ENCODE data around the gene ANK3. TPM values are rescaled to one million over a fixed set of nuclear protein-coding genes. Genes with fewer than 3 reads are reported as not detected.

The ANK3 gene
- total RNA-seq, 1 experiment from 2014 or later = 69.6 TPM

- CTCF ChIA-PET = no interaction called here
- TF ChIP-seq PRRX2 (CRISPR knock-in tag; IDR thresholded peaks at IDR 0.05) = no peak
- TF ChIP-seq HMGA2 (CRISPR knock-in tag; IDR thresholded peaks at IDR 0.05) = no peak
- TF ChIP-seq ZNF416 (CRISPR knock-in tag; IDR thresholded peaks at IDR 0.05) = no peak
- TF ChIP-seq ZBTB43 (CRISPR knock-in tag; IDR thresholded peaks at IDR 0.05) = no peak
- no peak for TF ChIP-seq CTCF (IDR thresholded peaks at IDR 0.05)
- no peak for TF ChIP-seq MAX (CRISPR knock-in tag; IDR thresholded peaks at IDR 0.05)
- no peaks in the 10 kb centered on the region for H3K9me3 Mint-ChIP-seq
Measured at GRCh38 chr10:60358282-60358681, 31.4 kb downstream of the ANK3 start.

GRCh38 chr10:60353519-60354258, 36.0 kb downstream of the ANK3 start:
- ChIA-PET CTCF (no interaction called here), POLR2A (no interaction called here)
- DNase-seq (ENCODE audit: low spot score) = no peak
- Mint-ChIP-seq H3K36me3 (no peaks in the 10 kb centered on the region), H3K27ac (peak overlapping the region; percentile 82; the same call in 1 of the 2 replicates), H3K27me3 (ENCODE audit: low read depth) (no peaks in the 10 kb centered on the region), H3K4me3 (no peak overlapping the region), H3K4me1 (peaks cover 44% of the 10 kb centered on the region), H3K9me3 (no peaks in the 10 kb centered on the region)
- ATAC-seq = peak; percentile 62
- TF ChIP-seq ZNF219 (CRISPR knock-in tag; IDR thresholded peaks at IDR 0.05; ENCODE audit: borderline replicate concordance) = no peak
- no peak for TF ChIP-seq FOXP1 (CRISPR knock-in tag; IDR thresholded peaks at IDR 0.05; ENCODE audit: borderline replicate concordance)
- no peak for TF ChIP-seq ZNF232 (CRISPR knock-in tag; IDR thresholded peaks at IDR 0.05)
- TF ChIP-seq RORB (CRISPR knock-in tag; IDR thresholded peaks at IDR 0.05) = no peak
- TF ChIP-seq NR1H2 (CRISPR knock-in tag; IDR thresholded peaks at IDR 0.05) = no peak
- TF ChIP-seq KAT7 (CRISPR knock-in tag; IDR thresholded peaks at IDR 0.05; ENCODE audit: borderline replicate concordance) = no peak
- no peak for TF ChIP-seq E2F1 (CRISPR knock-in tag; IDR thresholded peaks at IDR 0.05)
- TF ChIP-seq ESRRA (CRISPR knock-in tag; IDR thresholded peaks at IDR 0.05; ENCODE audit: borderline replicate concordance) = no peak
- TF ChIP-seq JAZF1 (CRISPR knock-in tag; IDR thresholded peaks at IDR 0.05) = no peak
- TF ChIP-seq ZNF138 (CRISPR knock-in tag; conservative IDR thresholded peaks at IDR 0.05) = no peak
- TF ChIP-seq FOXK1 (CRISPR knock-in tag; IDR thresholded peaks at IDR 0.05) = no peak
- no peak for TF ChIP-seq CDX4 (CRISPR knock-in tag; IDR thresholded peaks at IDR 0.05; ENCODE audit: borderline replicate concordance)
- TF ChIP-seq ATF2 (CRISPR knock-in tag; IDR thresholded peaks at IDR 0.05; ENCODE audit: borderline replicate concordance, low read depth) = no peak
- TF ChIP-seq GABPB1 (CRISPR knock-in tag; IDR thresholded peaks at IDR 0.05) = no peak
- no peak for TF ChIP-seq ZNF425 (CRISPR knock-in tag; conservative IDR thresholded peaks at IDR 0.05)
- TF ChIP-seq NR3C1 (CRISPR knock-in tag; conservative IDR thresholded peaks at IDR 0.05; ENCODE audit: low read depth) = no peak
- TF ChIP-seq ZNF281 (CRISPR knock-in tag; IDR thresholded peaks at IDR 0.05) = no peak
- no peak for TF ChIP-seq GTF2I (CRISPR knock-in tag; conservative IDR thresholded peaks at IDR 0.05)

More at GRCh38 chr10:60358282-60358681, 31.4 kb downstream of the ANK3 start:
- H3K4me3 Mint-ChIP-seq = no peak overlapping the region
- POLR2A ChIA-PET = no interaction called here
- no peaks in the 10 kb centered on the region for H3K36me3 Mint-ChIP-seq
- no peaks in the 10 kb centered on the region; the same call in 1 of the 2 replicates for H3K27me3 Mint-ChIP-seq (ENCODE audit: low read depth)
- ATAC-seq = no peak
- H3K4me1 Mint-ChIP-seq = peaks cover 25% of the 10 kb centered on the region
- no peak for DNase-seq (ENCODE audit: low spot score)
- H3K27ac Mint-ChIP-seq = no peak overlapping the region

Data from WTC11 (cell line).